Ovary (tissue), 9 donors: ENCODE data around the gene SPATA31E1. TPM values are rescaled to one million over a fixed set of nuclear protein-coding genes. Genes with fewer than 3 reads are reported as not detected.
"Not testable (repeated sequence)": the region's sequence is repeated elsewhere in the genome, so short reads cannot be mapped to it uniquely, and the experiment has no call there.

Experiments
- DNase-seq, 5 donors: peaks; one replicate each; pipeline ENCODE4 v3.0.0-alpha.2; 2019 to 2020
- H3K27ac ChIP-seq, 2 donors: fragments of 200-600 bp; one replicate each; pipeline versions ENCODE4 v1.5.1 to v1.8.0; 2019 to 2022
- H3K27me3 ChIP-seq: fragments of 200-600 bp; one replicate; pipeline ENCODE4 v1.8.0; 2022
- H3K36me3 ChIP-seq: fragments of 200-600 bp; sonication (generic); one replicate; pipeline ENCODE4 v1.5.1; 2019
- H3K4me1 ChIP-seq: one replicate; pipeline ENCODE4 v1.8.1; 2013; ENCODE audit warnings: mild to moderate bottlenecking, moderate library complexity; ENCODE audit not compliant: insufficient read depth
- H3K4me3 ChIP-seq: fragments of 200-600 bp; sonication (generic); one replicate; pipeline ENCODE4 v1.5.1; 2017
- H3K9me3 ChIP-seq, 2 donors: fragments of 200-600 bp in 1 of 2; sonication (generic) in 1 of 2; one replicate each; pipeline versions ENCODE4 v1.5.1 to v1.8.1; 2013 to 2019; ENCODE audit warnings: mild to moderate bottlenecking in 1 of 2, moderate library complexity in 1 of 2
- WGBS, 3 donors: extraction: QIAGEN DNeasy Blood & Tissue Kit in 1 of 3; methylation state at CpG; one replicate each; pipeline versions ENCODE4 v1.1.5 to v1.1.7; 2013 to 2017; 5-methylcytosine and 5-hydroxymethylcytosine counted together
- intact Hi-C, 4 donors: fragments of 100-400 bp; cut with DNase I; formaldehyde crosslinking; loops; one replicate each; pipeline versions ENCODE4 v1.11.0 to v1.15.1; 2022 to 2023
- polyA plus RNA-seq, 2 donors: library from polyadenylated mRNA; stranded (reverse); fragments of 200-250 nt in 1 of 2; fragments of 350-450 nt in 1 of 2; fragmentation: Illumina TruSeq in 1 of 2; extraction: RNeasy Lipid Tissue Mini Kit (QIAGEN cat#74804) in 1 of 2; gene quantifications; one replicate each; pipeline ENCODE4 v1.2.3, GENCODE V29; 2013 to 2014
- total RNA-seq, 7 donors: library from RNA; depleted of rRNA in 2 of 7; stranded (reverse); fragments of >200 nt in 2 of 7; fragmentation: NEBNext Ultra II Directional in 3 of 7; extraction: Animal tissue kit (Norgen Biotek cat#: 25700) in 3 of 7; gene quantifications; one replicate each; pipeline versions ENCODE4 v1.1.0 to v1.2.4, GENCODE V29; 2016 to 2023
- donor health status: DM: no; HTN: no; CAD: no; lungs with moderate emphysema.
- donor health status: DM: no; HTN: no; CAD: no.
- donor health status: Bipolar disorder and iron deficiency.
- donor health status: DM: yes; HTN: yes; CAD: no.
- donor health status: DM: no; HTN: no; CAD: no.
- donor health status: DM: yes; HTN: yes; CAD: no.

SPATA31E1 gene
- total and polyA plus RNA-seq, 9 donors = not detected

GRCh38 chr9:87923012-87923411 is 40.3 kb downstream of the SPATA31E1 start:
- H3K27ac ChIP-seq, DNase-seq, H3K27me3 ChIP-seq, H3K9me3 ChIP-seq, H3K4me1 ChIP-seq, intact Hi-C loops, H3K36me3 ChIP-seq, H3K4me3 ChIP-seq: not testable (repeated sequence)
- 78 to 86% (median 81%) methylated on average over 8 to 10 of the region's 10 CpGs for WGBS, 3 donors

GRCh38 chr9:87924851-87925250 is 42.2 kb downstream of the SPATA31E1 start:
- H3K36me3 ChIP-seq, H3K9me3 ChIP-seq, intact Hi-C loops, H3K27ac ChIP-seq, DNase-seq, H3K27me3 ChIP-seq, H3K4me1 ChIP-seq, H3K4me3 ChIP-seq: not testable (repeated sequence)
- 91 to 98% (median 96%) methylated on average over 10 of the region's 10 CpGs for WGBS, 3 donors

GRCh38 chr9:87929152-87929551 is 46.5 kb downstream of the SPATA31E1 start:
- DNase-seq, H3K4me1 ChIP-seq, H3K4me3 ChIP-seq, intact Hi-C loops, H3K9me3 ChIP-seq, H3K27me3 ChIP-seq, H3K27ac ChIP-seq, H3K36me3 ChIP-seq: not testable (repeated sequence)

- H3K36me3 ChIP-seq, intact Hi-C loops, H3K4me1 ChIP-seq, H3K27ac ChIP-seq, H3K27me3 ChIP-seq, DNase-seq, H3K9me3 ChIP-seq, H3K4me3 ChIP-seq: not testable (repeated sequence)
- WGBS, 3 donors = 85 to 89% (median 87%) methylated on average over 7 of the region's 7 CpGs
Measured at GRCh38 chr9:87934444-87934843, 51.8 kb downstream of the SPATA31E1 start.

- intact Hi-C loops, H3K27ac ChIP-seq, H3K4me3 ChIP-seq, H3K4me1 ChIP-seq, DNase-seq, H3K9me3 ChIP-seq, H3K36me3 ChIP-seq, H3K27me3 ChIP-seq: not testable (repeated sequence)
- WGBS, 3 donors = 88 to 95% (median 93%) methylated on average over 5 to 12 of the region's 12 CpGs
Measured at GRCh38 chr9:87937352-87937751, 54.7 kb downstream of the SPATA31E1 start.

GRCh38 chr9:87937918-87938317 is 55.2 kb downstream of the SPATA31E1 start:
- H3K4me1 ChIP-seq, DNase-seq, intact Hi-C loops, H3K27ac ChIP-seq, H3K36me3 ChIP-seq, H3K27me3 ChIP-seq, H3K9me3 ChIP-seq, H3K4me3 ChIP-seq: not testable (repeated sequence)
- WGBS, 3 donors = 87 to 95% (median 91%) methylated on average over 8 to 9 of the region's 9 CpGs

- H3K4me1 ChIP-seq, H3K36me3 ChIP-seq, DNase-seq, H3K27me3 ChIP-seq, H3K9me3 ChIP-seq, H3K4me3 ChIP-seq, H3K27ac ChIP-seq, intact Hi-C loops: not testable (repeated sequence)
- 86 to 97% (median 87%) methylated on average over 6 to 8 of the region's 12 CpGs for WGBS, 3 donors
Measured at GRCh38 chr9:87938336-87938735, 55.7 kb downstream of the SPATA31E1 start.

Other genes starting within 250 kb of the SPATA31E1 start
- gene CTSL, start 156.8 kb upstream of the SPATA31E1 start, total RNA-seq = 100 to 1,000 TPM in 5 of 7 donors, 10 to 100 TPM in 2; 94.0 to 154 (median 110) TPM
- 100 to 1,000 TPM; 161 to 219 TPM for gene CTSL, start 156.8 kb upstream of the SPATA31E1 start, polyA plus RNA-seq
- not detected for gene SPATA31C1, start 35.1 kb downstream of the SPATA31E1 start, total RNA-seq
- not detected for gene SPATA31C1, start 35.1 kb downstream of the SPATA31E1 start, polyA plus RNA-seq
- 10 to 100 TPM in 6 of 7 donors, 1 to 10 TPM in 1; 9.4 to 21.7 (median 14.9) TPM for gene CDK20, start 91.7 kb downstream of the SPATA31E1 start, total RNA-seq
- gene CDK20, start 91.7 kb downstream of the SPATA31E1 start, polyA plus RNA-seq = 10 to 100 TPM in 1 of 2 donors, 1 to 10 TPM in 1; 8.9 to 10.1 TPM